Gastrocnemius medialis (tissue), 4 donors: ENCODE measurements around the gene SLC46A2.

Experiments used
- POLR2A ChIP-seq, 2 donors: fragments of 450-650 bp; IDR thresholded peaks; one replicate each; pipeline ENCODE4 v1.6.1; 2017; ENCODE audit warnings: antibody characterized with exemption in 2 of 2, mild to moderate bottlenecking in 2 of 2, moderate library complexity in 2 of 2
- TF ChIP-seq, protein P1 (sequence below), 5 experiments: fragments of 450-650 bp in 3 of 5; fragments of 200-600 bp in 2 of 5; sonication (generic) in 2 of 5; IDR thresholded peaks in 4 of 5; conservative IDR thresholded peaks in 1 of 5; 1 replicate in 4 of 5; 2 replicates in 1 of 5; pipeline ENCODE4 v1.5.1; 2016 to 2019; ENCODE audit warnings: antibody characterized with exemption in 5 of 5, mild to moderate bottlenecking in 3 of 5, moderate library complexity in 3 of 5

DNA sequence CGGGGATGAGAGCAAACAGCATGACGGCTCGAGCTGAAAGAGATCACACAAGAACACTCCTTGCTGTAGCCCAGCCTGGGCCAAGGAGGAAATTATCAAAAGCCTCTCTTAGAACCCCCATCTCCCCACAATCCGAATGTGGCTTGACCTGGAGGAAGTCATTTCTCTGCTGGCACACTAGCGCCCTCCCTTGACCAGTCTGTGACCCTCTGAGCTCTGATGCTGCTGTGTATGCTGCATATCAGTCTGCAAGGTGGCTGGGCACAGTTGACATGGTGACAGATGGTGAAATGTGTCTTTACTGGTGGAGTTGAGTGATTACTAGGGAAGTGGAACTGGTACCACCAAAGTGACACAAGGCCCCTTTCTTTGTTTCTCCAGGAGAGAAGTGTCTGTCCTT lies 3.3 kb downstream of the SLC46A2 start:
- TF ChIP-seq, protein P1, sequence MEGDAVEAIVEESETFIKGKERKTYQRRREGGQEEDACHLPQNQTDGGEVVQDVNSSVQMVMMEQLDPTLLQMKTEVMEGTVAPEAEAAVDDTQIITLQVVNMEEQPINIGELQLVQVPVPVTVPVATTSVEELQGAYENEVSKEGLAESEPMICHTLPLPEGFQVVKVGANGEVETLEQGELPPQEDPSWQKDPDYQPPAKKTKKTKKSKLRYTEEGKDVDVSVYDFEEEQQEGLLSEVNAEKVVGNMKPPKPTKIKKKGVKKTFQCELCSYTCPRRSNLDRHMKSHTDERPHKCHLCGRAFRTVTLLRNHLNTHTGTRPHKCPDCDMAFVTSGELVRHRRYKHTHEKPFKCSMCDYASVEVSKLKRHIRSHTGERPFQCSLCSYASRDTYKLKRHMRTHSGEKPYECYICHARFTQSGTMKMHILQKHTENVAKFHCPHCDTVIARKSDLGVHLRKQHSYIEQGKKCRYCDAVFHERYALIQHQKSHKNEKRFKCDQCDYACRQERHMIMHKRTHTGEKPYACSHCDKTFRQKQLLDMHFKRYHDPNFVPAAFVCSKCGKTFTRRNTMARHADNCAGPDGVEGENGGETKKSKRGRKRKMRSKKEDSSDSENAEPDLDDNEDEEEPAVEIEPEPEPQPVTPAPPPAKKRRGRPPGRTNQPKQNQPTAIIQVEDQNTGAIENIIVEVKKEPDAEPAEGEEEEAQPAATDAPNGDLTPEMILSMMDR (IDR thresholded peaks at IDR 0.05 in 4 of 5, conservative IDR thresholded peaks at IDR 0.05 in 1 of 5): no peak
- no peak for TF ChIP-seq POLR2A (IDR thresholded peaks at IDR 0.05)
